Endothelial cell of umbilical vein (primary cell): Measurements from ENCODE around the gene PDCL2. TPM values are rescaled to one million over a fixed set of nuclear protein-coding genes. Genes with fewer than 3 reads are reported as not detected.

Experiments used
- BruUV-seq: library from RNA; stranded (reverse); fragments of 400-500 nt; replicated peaks from 2 replicates; lab custom pipeline; 2021; lab: Mats Ljungman, UMichigan
- CTCF ChIA-PET: fragments of 300-600, 350-600 bp; sonication (Branson Sonifier 250); formaldehyde crosslinking; loops from one replicate; lab custom pipeline; 2021; ENCODE audit warnings: antibody characterized with exemption, inconsistent platforms; lab: Charles Lee
- POLR2A ChIA-PET: fragments of 300-600, 350-600 bp; sonication (Branson Sonifier 250); formaldehyde crosslinking; loops from one replicate; lab custom pipeline; 2021; ENCODE audit warnings: antibody characterized with exemption, inconsistent platforms; lab: Charles Lee
- DNase-seq: peaks from one replicate; pipeline ENCODE4 v3.0.0-alpha.2; 2011; ENCODE audit warnings: low read depth, low spot score
- FAIRE-seq: peaks from 2 replicates; lab custom pipeline; 2011; peaks lifted over from hg19 to GRCh38; lab: Jason Lieb, UNC
- H2AFZ ChIP-seq: 2 replicates; pipeline ENCODE4 v1.6.0; 2012; ENCODE audit warnings: low read depth, low read length, control low read depth, inconsistent platforms
- H3K27ac ChIP-seq: 2 replicates; pipeline ENCODE4 v1.5.1; 2011; ENCODE audit warnings: low read depth, mild to moderate bottlenecking, control low read depth, low read length, moderate library complexity; ENCODE audit not compliant: insufficient read depth
- H3K27me3 ChIP-seq, 2 experiments: 2 replicates each; pipeline versions ENCODE4 v1.6.0 to v1.6.1; 2011; ENCODE audit warnings: low read length in 2 of 2, mixed read lengths in 1 of 2; ENCODE audit not compliant: control insufficient read depth in 2 of 2, insufficient read depth in 2 of 2
- H3K36me3 ChIP-seq, 2 experiments: 2 replicates in 1 of 2; 3 replicates in 1 of 2; pipeline ENCODE4 v1.5.1; 2011; ENCODE audit warnings: low read length in 2 of 2, mild to moderate bottlenecking in 1 of 2, moderate library complexity in 1 of 2; ENCODE audit not compliant: control insufficient read depth in 2 of 2, insufficient read depth in 2 of 2; ENCODE audit errors: extremely low read depth in 1 of 2
- H3K4me1 ChIP-seq: 3 replicates; pipeline ENCODE4 v1.5.1; 2011; ENCODE audit warnings: mild to moderate bottlenecking, low read length; ENCODE audit not compliant: control insufficient read depth, insufficient read depth; ENCODE audit errors: extremely low read depth
- H3K4me2 ChIP-seq: 2 replicates; pipeline ENCODE4 v1.6.1; 2011; ENCODE audit warnings: low read length, control low read depth, mixed read lengths; ENCODE audit not compliant: insufficient read depth
- H3K4me3 ChIP-seq, 3 experiments: fragments of 200-600 bp in 1 of 3; sonication (generic), shearing (Covaris generic) in 1 of 3; replicated peaks in 1 of 3; 2 replicates each; pipeline ENCODE4 v1.5.1; 2011 to 2016; ENCODE audit warnings: control low read depth in 3 of 3, low read length in 3 of 3, mild to moderate bottlenecking in 2 of 3, inconsistent platforms in 1 of 3, low read depth in 1 of 3, moderate library complexity in 1 of 3; ENCODE audit not compliant: insufficient read depth in 1 of 3
- H3K79me2 ChIP-seq: 2 replicates; pipeline ENCODE4 v1.6.0; 2012; ENCODE audit warnings: low read length, inconsistent platforms; ENCODE audit not compliant: control insufficient read depth, insufficient read depth
- H3K9ac ChIP-seq: replicated peaks from 2 replicates; pipeline ENCODE3; 2011; ENCODE audit warnings: low read length, control low read depth; ENCODE audit not compliant: insufficient read depth; ENCODE audit errors: extremely low read depth
- H3K9me1 ChIP-seq: replicated peaks from 3 replicates; pipeline ENCODE4 v1.6.0; 2011; ENCODE audit warnings: mild to moderate bottlenecking, low read length; ENCODE audit not compliant: control insufficient read depth, insufficient read depth; ENCODE audit errors: extremely low read depth
- H3K9me3 ChIP-seq: replicated peaks from 2 replicates; pipeline ENCODE4 v1.5.1; 2012; ENCODE audit warnings: low read length, inconsistent platforms; ENCODE audit not compliant: control insufficient read depth, insufficient read depth
- H4K20me1 ChIP-seq: replicated peaks from 2 replicates; pipeline ENCODE3; 2011; ENCODE audit warnings: mild to moderate bottlenecking, low read length; ENCODE audit not compliant: control insufficient read depth, insufficient read depth; ENCODE audit errors: extremely low read depth
- EZH2 ChIP-seq: IDR thresholded peaks from 2 replicates; pipeline ENCODE4 v1.6.1; 2012; ENCODE audit warnings: borderline replicate concordance, low read depth, mild to moderate bottlenecking, moderate library complexity, low read length, inconsistent platforms; ENCODE audit not compliant: severe bottlenecking
- FOS ChIP-seq: IDR thresholded peaks from 2 replicates; pipeline ENCODE4 v1.6.1; 2011; ENCODE audit warnings: mild to moderate bottlenecking, low read length, moderate library complexity, borderline replicate concordance; ENCODE audit not compliant: insufficient read depth
- GATA2 ChIP-seq: IDR thresholded peaks from 2 replicates; pipeline ENCODE4 v1.7.0; 2011; ENCODE audit warnings: low read depth, mild to moderate bottlenecking, moderate library complexity, mixed read lengths, low read length; ENCODE audit not compliant: insufficient read length, insufficient read depth
- JUN ChIP-seq: IDR thresholded peaks from 2 replicates; pipeline ENCODE4 v1.6.1; 2011; ENCODE audit warnings: borderline replicate concordance, low read depth; ENCODE audit not compliant: insufficient read length, insufficient read depth
- MAX ChIP-seq: IDR thresholded peaks from 2 replicates; pipeline ENCODE4 v1.6.1; 2011; ENCODE audit not compliant: insufficient read depth, insufficient read length
- MYC ChIP-seq: IDR thresholded peaks from one replicate; pipeline ENCODE4 v1.6.1; 2011; ENCODE audit warnings: mild to moderate bottlenecking, low read depth, low read length
- POLR2A ChIP-seq: IDR thresholded peaks from 2 replicates; pipeline ENCODE4 v1.6.1; 2012; ENCODE audit warnings: low read depth, mild to moderate bottlenecking, control low read depth, low read length
- POLR2AphosphoS5 ChIP-seq: IDR thresholded peaks from 2 replicates; pipeline ENCODE4 v1.6.1; 2012; ENCODE audit warnings: low read depth, mild to moderate bottlenecking, control low read depth, low read length, moderate library complexity; ENCODE audit not compliant: insufficient read depth
- dilution Hi-C: fragments of 300-500 bp; cut with MboI; formaldehyde crosslinking; loops from one replicate; pipeline ENCODE4 v1.15.0; 2019; ENCODE audit warnings: low sequenced_read_pairs; ENCODE audit not compliant: extremely low pct_ligation_motif_present
- intact Hi-C: fragments of 100-400 bp; cut with micrococcal nuclease; formaldehyde crosslinking; loops from one replicate; pipeline ENCODE4 v1.10.0; 2022
- polyA plus RNA-seq, 4 experiments: library from polyadenylated mRNA; depleted of rRNA in 3 of 4; stranded (reverse) in 3 of 4; unstranded in 1 of 4; fragments of >200 nt; gene quantifications; 2 replicates each; pipeline versions ENCODE4 v1.2.1 to v1.2.3, GENCODE V29; 2011 to 2012; ENCODE audit warnings: missing spikeins in 1 of 4
- total RNA-seq: library from RNA; stranded (reverse); gene quantifications from 2 replicates; pipeline ENCODE4 v1.2.3, GENCODE V29; 2021
- TF ChIP-seq, protein P1 (sequence below), 2 donors: IDR thresholded peaks; 1 replicate in 1 of 2; 2 replicates in 1 of 2; pipeline ENCODE4 v1.5.1; 2011; ENCODE audit warnings: low read length in 2 of 2, mild to moderate bottlenecking in 2 of 2, moderate library complexity in 2 of 2, control low read depth in 1 of 2, inconsistent platforms in 1 of 2, low read depth in 1 of 2; ENCODE audit not compliant: insufficient read depth in 1 of 2; ENCODE audit errors: extremely low read depth in 1 of 2

Gene PDCL2
- total and polyA plus RNA-seq, 2 donors (not counting 3 experiments of a cell fraction or from before 2014, with no cell fraction given) = not detected

DNA sequence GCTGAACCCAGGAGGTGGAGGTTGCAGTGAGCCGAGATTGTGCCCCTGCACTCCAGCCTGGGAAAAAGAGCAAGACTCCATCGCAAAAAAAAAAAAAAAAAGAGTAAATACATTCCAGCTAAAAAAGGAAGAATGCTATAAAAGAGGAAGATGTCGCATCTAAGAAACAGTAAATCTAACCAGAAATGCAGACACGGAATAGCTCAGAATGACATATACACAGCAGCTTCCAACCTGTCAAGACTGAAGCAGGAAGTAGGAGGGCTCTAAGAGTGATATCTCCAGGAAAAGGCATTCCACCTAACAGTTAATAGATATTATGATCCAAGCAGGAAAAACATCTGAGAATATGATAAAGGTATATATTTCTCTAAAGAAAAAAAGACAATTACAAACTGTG, 61.4 kb downstream of the PDCL2 start:
- Histone ChIP-seq H3K4me3 (no peak overlapping the region), H3K9ac (no peak overlapping the region), H4K20me1 (no peaks in the 10 kb centered on the region), H3K9me1 (no peaks in the 10 kb centered on the region), H2AFZ (no peak overlapping the region), H3K27ac (no peak overlapping the region), H3K4me2 (no peak overlapping the region), H3K79me2 (peaks cover 66% of the 10 kb centered on the region), H3K27me3 (no peaks in the 10 kb centered on the region), H3K36me3 (no peaks in the 10 kb centered on the region), H3K4me1 (no peaks in the 10 kb centered on the region), H3K9me3 (no peaks in the 10 kb centered on the region)
- ChIA-PET CTCF (no interaction called here), POLR2A (no interaction called here)
- TF ChIP-seq FOS (no peak), EZH2 (no peak), MAX (no peak), GATA2 (no peak), POLR2AphosphoS5 (no peak), JUN (no peak), POLR2A (no peak), MYC (no peak)
- TF ChIP-seq, protein P1, sequence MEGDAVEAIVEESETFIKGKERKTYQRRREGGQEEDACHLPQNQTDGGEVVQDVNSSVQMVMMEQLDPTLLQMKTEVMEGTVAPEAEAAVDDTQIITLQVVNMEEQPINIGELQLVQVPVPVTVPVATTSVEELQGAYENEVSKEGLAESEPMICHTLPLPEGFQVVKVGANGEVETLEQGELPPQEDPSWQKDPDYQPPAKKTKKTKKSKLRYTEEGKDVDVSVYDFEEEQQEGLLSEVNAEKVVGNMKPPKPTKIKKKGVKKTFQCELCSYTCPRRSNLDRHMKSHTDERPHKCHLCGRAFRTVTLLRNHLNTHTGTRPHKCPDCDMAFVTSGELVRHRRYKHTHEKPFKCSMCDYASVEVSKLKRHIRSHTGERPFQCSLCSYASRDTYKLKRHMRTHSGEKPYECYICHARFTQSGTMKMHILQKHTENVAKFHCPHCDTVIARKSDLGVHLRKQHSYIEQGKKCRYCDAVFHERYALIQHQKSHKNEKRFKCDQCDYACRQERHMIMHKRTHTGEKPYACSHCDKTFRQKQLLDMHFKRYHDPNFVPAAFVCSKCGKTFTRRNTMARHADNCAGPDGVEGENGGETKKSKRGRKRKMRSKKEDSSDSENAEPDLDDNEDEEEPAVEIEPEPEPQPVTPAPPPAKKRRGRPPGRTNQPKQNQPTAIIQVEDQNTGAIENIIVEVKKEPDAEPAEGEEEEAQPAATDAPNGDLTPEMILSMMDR (IDR thresholded peaks at IDR 0.05; ENCODE audit: extremely low read depth in 1 of 2, insufficient read depth in 1 of 2, low read depth in 1 of 2, low read length in 2 of 2) = no peak
- DNase-seq (no peak), FAIRE-seq (no peak)
- intact Hi-C loops = no loop called here
- dilution Hi-C loops = no loop called here
- no TSS peak for BruUV-seq
